Measurements from ENCODE around the gene TRIM22.

The TRIM22 gene

GRCh38 chr11:5749836-5750235 is 60.2 kb downstream of the TRIM22 start:
- no peak for ATAC-seq

- ATAC-seq: no peak
Observed at GRCh38 chr11:5753943-5754342, 64.4 kb downstream of the TRIM22 start, which contains the start of gene OR52N4. Gene OR52N4, plus strand, starts transcription at chr11:5754243. Its CDS starts 498 bp downstream, at chr11:5754741.

Measured in activated CD4-positive, CD25-positive, alpha-beta regulatory T cell treated with anti-CD3 and anti-CD28 coated beads, Interleukin-2, amount 50 U/mL, for 24 hours (primary cell).